Kidney tubule cell (primary cell): ENCODE results near the gene KCNN2.

ENCODE experiments used
- DNase-seq: peaks from one replicate; pipeline ENCODE4 v3.0.0-alpha.2; 2018; ENCODE audit warnings: low spot score

The KCNN2 gene

GRCh38 chr5:114361724-114362196, at the start of gene KCNN2:
TSS of gene KCNN2 (plus strand) at chr5:114362070. CDS start at chr5:114362140, 70 bp downstream.
- peak; percentile 86 for DNase-seq

GRCh38 chr5:114312658-114313057, 49.2 kb upstream of the KCNN2 start:
- DNase-seq = no peak

- DNase-seq = no peak
Measured at GRCh38 chr5:114314061-114314460, 47.8 kb upstream of the KCNN2 start.

- no peak for DNase-seq
Measured at GRCh38 chr5:114316167-114316566, 45.7 kb upstream of the KCNN2 start.

- no peak for DNase-seq
Measured at GRCh38 chr5:114317751-114318150, 44.1 kb upstream of the KCNN2 start.

- DNase-seq = no peak
Measured at GRCh38 chr5:114319236-114319635, 42.6 kb upstream of the KCNN2 start.

- DNase-seq = peak; percentile 71
Measured at GRCh38 chr5:114319821-114320220, 42.0 kb upstream of the KCNN2 start.

- no peak for DNase-seq
Measured at GRCh38 chr5:114324282-114324681, 37.6 kb upstream of the KCNN2 start.

GRCh38 chr5:114325541-114325940, 36.3 kb upstream of the KCNN2 start:
- DNase-seq = peak; percentile 75

- no peak for DNase-seq
Measured at GRCh38 chr5:114327474-114327873, 34.4 kb upstream of the KCNN2 start.

- DNase-seq = no peak
Measured at GRCh38 chr5:114327987-114328386, 33.9 kb upstream of the KCNN2 start.

GRCh38 chr5:114330916-114331531, 30.8 kb upstream of the KCNN2 start:
- DNase-seq = no peak

GRCh38 chr5:114332493-114332892, 29.4 kb upstream of the KCNN2 start:
- DNase-seq = no peak

GRCh38 chr5:114332925-114333324, 28.9 kb upstream of the KCNN2 start:
- DNase-seq = no peak

GRCh38 chr5:114335391-114335790, 26.5 kb upstream of the KCNN2 start:
- DNase-seq = no peak

- DNase-seq = no peak
Measured at GRCh38 chr5:114339108-114339507, 22.8 kb upstream of the KCNN2 start.

GRCh38 chr5:114346181-114346580, 15.7 kb upstream of the KCNN2 start:
- DNase-seq = no peak

GRCh38 chr5:114355086-114355830, 6.6 kb upstream of the KCNN2 start:
- DNase-seq = no peak

GRCh38 chr5:114358329-114358728, 3.5 kb upstream of the KCNN2 start:
- no peak for DNase-seq

- no peak for DNase-seq
Measured at GRCh38 chr5:114360357-114360756, 1.5 kb upstream of the KCNN2 start.

- peak; percentile 7 for DNase-seq
Measured at GRCh38 chr5:114360816-114361723, 800 bp upstream of the KCNN2 start.

GRCh38 chr5:114362197-114362976, 517 bp downstream of the KCNN2 start:
- peak; percentile 42 for DNase-seq
